Mesenchymal stem cell (in vitro differentiated cells and primary cell): Measurements from ENCODE around the gene LRRC14B.
"Not testable (repeated sequence)": the region's sequence is repeated elsewhere in the genome, so short reads cannot be mapped to it uniquely, and the experiment has no call there.

Experiments
- DNase-seq: peaks from one replicate; pipeline ENCODE4 v3.0.0-alpha.2; 2013
- H2AFZ ChIP-seq: one replicate; pipeline ENCODE4 v1.6.1; 2013; ENCODE audit warnings: low read depth, mild to moderate bottlenecking, control low read depth, inconsistent platforms, low read length, moderate library complexity
- H2AK5ac ChIP-seq: 2 replicates; pipeline ENCODE4 v1.6.1; 2013; ENCODE audit warnings: low read length, moderate library complexity, mild to moderate bottlenecking, inconsistent platforms; ENCODE audit not compliant: severe bottlenecking
- H2BK120ac ChIP-seq: one replicate; pipeline ENCODE4 v1.6.1; 2013; ENCODE audit warnings: low read depth, mild to moderate bottlenecking, inconsistent platforms, low read length, moderate library complexity
- H2BK12ac ChIP-seq, 2 experiments: one replicate each; pipeline ENCODE4 v1.6.1; 2013; ENCODE audit warnings: inconsistent platforms in 2 of 2, low read length in 2 of 2, mild to moderate bottlenecking in 2 of 2, moderate library complexity in 2 of 2, control low read depth in 1 of 2
- H2BK15ac ChIP-seq: one replicate; pipeline ENCODE4 v1.6.1; 2013; ENCODE audit warnings: mild to moderate bottlenecking, low read depth, inconsistent platforms; ENCODE audit not compliant: poor library complexity, severe bottlenecking
- H2BK5ac ChIP-seq: 2 replicates; pipeline ENCODE4 v1.6.1; 2013; ENCODE audit warnings: low read depth, mild to moderate bottlenecking, low read length, control low read depth, inconsistent platforms; ENCODE audit not compliant: poor library complexity, severe bottlenecking
- H3K14ac ChIP-seq, 2 experiments: one replicate each; pipeline ENCODE4 v1.6.1; 2013; ENCODE audit warnings: inconsistent platforms in 2 of 2, low read length in 2 of 2, control low read depth in 1 of 2, mild to moderate bottlenecking in 1 of 2, moderate library complexity in 1 of 2
- H3K18ac ChIP-seq, 2 experiments: one replicate each; pipeline ENCODE4 v1.6.1; 2013; ENCODE audit warnings: inconsistent platforms in 2 of 2, low read length in 2 of 2, control low read depth in 1 of 2, low read depth in 1 of 2, mild to moderate bottlenecking in 1 of 2
- H3K23ac ChIP-seq, 2 experiments: one replicate each; pipeline ENCODE4 v1.6.1; 2013; ENCODE audit warnings: inconsistent platforms in 2 of 2, low read length in 2 of 2, mild to moderate bottlenecking in 2 of 2, moderate library complexity in 2 of 2, control low read depth in 1 of 2
- H3K27ac ChIP-seq: 2 replicates; pipeline ENCODE4 v1.5.1; 2013; ENCODE audit warnings: mild to moderate bottlenecking, moderate library complexity, low read length, control low read depth, inconsistent platforms; ENCODE audit not compliant: poor library complexity, severe bottlenecking
- H3K27me3 ChIP-seq, 2 experiments: 2 replicates each; pipeline versions ENCODE4 v1.6.1 to v1.7.0; 2013; ENCODE audit warnings: low read length in 2 of 2, mild to moderate bottlenecking in 2 of 2, moderate library complexity in 2 of 2, control low read depth in 1 of 2, inconsistent platforms in 1 of 2; ENCODE audit not compliant: control insufficient read depth in 1 of 2, insufficient read depth in 1 of 2
- H3K36me3 ChIP-seq, 2 experiments: 2 replicates each; pipeline versions ENCODE4 v1.6.1 to v1.7.0; 2013; ENCODE audit warnings: low read length in 2 of 2, control low read depth in 1 of 2, inconsistent platforms in 1 of 2, low read depth in 1 of 2, mild to moderate bottlenecking in 1 of 2; ENCODE audit not compliant: insufficient read depth in 2 of 2, control insufficient read depth in 1 of 2
- H3K4ac ChIP-seq, 2 experiments: one replicate each; pipeline ENCODE4 v1.6.1; 2013; ENCODE audit warnings: inconsistent platforms in 2 of 2, low read length in 2 of 2, mild to moderate bottlenecking in 2 of 2, moderate library complexity in 2 of 2, control low read depth in 1 of 2, low read depth in 1 of 2
- H3K4me1 ChIP-seq: 2 replicates; pipeline ENCODE4 v1.6.1; 2013; ENCODE audit warnings: low read depth, low read length, control low read depth; ENCODE audit not compliant: control insufficient read depth, insufficient read depth
- H3K4me2 ChIP-seq: 2 replicates; pipeline ENCODE4 v1.6.1; 2013; ENCODE audit warnings: low read length, mild to moderate bottlenecking, inconsistent platforms; ENCODE audit not compliant: poor library complexity, severe bottlenecking
- H3K4me3 ChIP-seq, 2 experiments: 2 replicates each; pipeline versions ENCODE4 v1.5.1 to v1.7.0; 2013; ENCODE audit warnings: low read length in 2 of 2, mild to moderate bottlenecking in 2 of 2, control low read depth in 1 of 2, low read depth in 1 of 2; ENCODE audit not compliant: insufficient read depth in 1 of 2
- H3K79me1 ChIP-seq: replicated peaks from 2 replicates; pipeline ENCODE4 v1.6.1; 2013; ENCODE audit warnings: mild to moderate bottlenecking, control low read depth, low read length, inconsistent platforms; ENCODE audit not compliant: poor library complexity, severe bottlenecking
- H3K9ac ChIP-seq: 2 replicates; pipeline ENCODE4 v1.7.0; 2013; ENCODE audit warnings: mild to moderate bottlenecking, low read length, moderate library complexity
- H3K9me3 ChIP-seq: 2 replicates; pipeline ENCODE4 v1.7.0; 2013; ENCODE audit warnings: mild to moderate bottlenecking, low read length; ENCODE audit not compliant: control insufficient read depth
- H4K8ac ChIP-seq: one replicate; pipeline ENCODE4 v1.6.1; 2013; ENCODE audit warnings: inconsistent platforms, mild to moderate bottlenecking, low read length, moderate library complexity
- H4K91ac ChIP-seq: one replicate; pipeline ENCODE4 v1.6.1; 2013; ENCODE audit warnings: mild to moderate bottlenecking, low read length, inconsistent platforms
- WGBS: methylation state at CpG from one replicate; pipeline ENCODE4 v1.1.7; 2013; ENCODE audit warnings: mixed read lengths; 5-methylcytosine and 5-hydroxymethylcytosine counted together

The LRRC14B gene

GRCh38 chr5:230711-231110 is 39.4 kb downstream of the LRRC14B start:
- Histone ChIP-seq H3K9me3 (no peaks in the 10 kb centered on the region), H4K8ac (no peak overlapping the region), H3K23ac (no peak overlapping the region), H3K27me3 (no peaks in the 10 kb centered on the region), H3K4me1 (no peaks in the 10 kb centered on the region), H4K91ac (no peak overlapping the region), H3K27ac (no peak overlapping the region), H3K79me1 (peaks cover 17% of the 10 kb centered on the region), H2BK12ac (no peak overlapping the region), H2BK5ac (no peak overlapping the region), H2BK15ac (no peak overlapping the region), H3K4ac (no peak overlapping the region), H3K14ac (no peak overlapping the region), H3K36me3 (peaks cover 62 to 90% of the 10 kb centered on the region in 2 experiments), H2AK5ac (no peak overlapping the region), H2BK120ac (no peak overlapping the region), H2AFZ (no peak overlapping the region), H3K9ac (no peak overlapping the region), H3K18ac (no peak overlapping the region), H3K4me2 (no peak overlapping the region), H3K4me3 (no peak overlapping the region)
- no peak for DNase-seq
- 98% methylated on average over 12 of the region's 14 CpGs for WGBS

- peaks cover 14% of the 10 kb centered on the region for H3K79me1 ChIP-seq
- H2AFZ ChIP-seq, result no peak overlapping the region
- H4K91ac ChIP-seq, result no peak overlapping the region
- peaks cover 60 to 89% of the 10 kb centered on the region in 2 experiments for H3K36me3 ChIP-seq
- H3K4me2 ChIP-seq, result no peak overlapping the region
- H3K27me3 ChIP-seq, result no peaks in the 10 kb centered on the region
- H2BK15ac ChIP-seq, result no peak overlapping the region
- no peak overlapping the region for H3K18ac ChIP-seq
- H4K8ac ChIP-seq, result no peak overlapping the region
- H3K4me1 ChIP-seq, result no peaks in the 10 kb centered on the region
- H2BK5ac ChIP-seq, result no peak overlapping the region
- DNase-seq, result no peak
- H3K9ac ChIP-seq, result no peak overlapping the region
- H3K4ac ChIP-seq, result no peak overlapping the region
- H3K14ac ChIP-seq, result no peak overlapping the region
- no peak overlapping the region for H3K23ac ChIP-seq
- no peak overlapping the region for H2BK12ac ChIP-seq
- no peak overlapping the region for H2BK120ac ChIP-seq
- WGBS, result 98% methylated on average over 13 of the region's 13 CpGs
- no peak overlapping the region for H2AK5ac ChIP-seq
- no peak overlapping the region for H3K27ac ChIP-seq
- H3K9me3 ChIP-seq, result no peaks in the 10 kb centered on the region
- no peak overlapping the region for H3K4me3 ChIP-seq
Observed at GRCh38 chr5:231661-232060, 40.4 kb downstream of the LRRC14B start.

GRCh38 chr5:233426-233825 is 42.1 kb downstream of the LRRC14B start:
- not testable (repeated sequence) for H4K8ac ChIP-seq, H2BK120ac ChIP-seq, H2BK15ac ChIP-seq, H3K4me3 ChIP-seq, H2AK5ac ChIP-seq, H2AFZ ChIP-seq, H3K23ac ChIP-seq, H3K18ac ChIP-seq, H2BK12ac ChIP-seq, H3K4me2 ChIP-seq, H3K27ac ChIP-seq, DNase-seq, H3K4ac ChIP-seq, H3K9me3 ChIP-seq, H3K14ac ChIP-seq, H3K27me3 ChIP-seq, H2BK5ac ChIP-seq, H3K4me1 ChIP-seq, H3K9ac ChIP-seq
- Histone ChIP-seq H3K36me3 (peaks cover 51 to 81% of the 10 kb centered on the region in 2 experiments), H4K91ac (peak overlapping the region; percentile 21), H3K79me1 (peaks cover 12% of the 10 kb centered on the region)
- 97% methylated on average over 15 of the region's 20 CpGs for WGBS

GRCh38 chr5:234450-234849 is 43.2 kb downstream of the LRRC14B start:
- H2BK5ac ChIP-seq, result no peak overlapping the region
- H3K36me3 ChIP-seq, result peaks cover 58 to 78% of the 10 kb centered on the region in 2 experiments
- no peak overlapping the region for H2AK5ac ChIP-seq
- H3K14ac ChIP-seq, result no peak overlapping the region
- no peak overlapping the region for H2BK12ac ChIP-seq
- WGBS, result 97% methylated on average over 6 of the region's 8 CpGs
- no peak overlapping the region for H2AFZ ChIP-seq
- no peak overlapping the region for H4K8ac ChIP-seq
- no peak overlapping the region for H3K4me2 ChIP-seq
- H3K18ac ChIP-seq, result no peak overlapping the region
- no peak overlapping the region for H3K4ac ChIP-seq
- no peak overlapping the region for H3K23ac ChIP-seq
- H3K27ac ChIP-seq, result no peak overlapping the region
- H3K4me1 ChIP-seq, result no peaks in the 10 kb centered on the region
- no peak for DNase-seq
- no peak overlapping the region for H4K91ac ChIP-seq
- no peaks in the 10 kb centered on the region for H3K9me3 ChIP-seq
- no peak overlapping the region for H3K4me3 ChIP-seq
- no peaks in the 10 kb centered on the region for H3K27me3 ChIP-seq
- H2BK15ac ChIP-seq, result no peak overlapping the region
- no peak overlapping the region for H2BK120ac ChIP-seq
- peaks cover 12% of the 10 kb centered on the region for H3K79me1 ChIP-seq
- H3K9ac ChIP-seq, result no peak overlapping the region
